ENCODE data around the gene S100A1. TPM values are rescaled to one million over a fixed set of nuclear protein-coding genes. Genes with fewer than 3 reads are reported as not detected.
A peak's percentile ranks its signal among the peaks of the same experiment; 100 is the strongest.
"Not testable (repeated sequence)": the region's sequence is repeated elsewhere in the genome, so short reads cannot be mapped to it uniquely, and the experiment has no call there.

S100A1 gene
- total RNA-seq, result 1.2 to 1.5 TPM (median 1.3 TPM) in 3 replicates
- long read RNA-seq, result 0 reads

DNA sequence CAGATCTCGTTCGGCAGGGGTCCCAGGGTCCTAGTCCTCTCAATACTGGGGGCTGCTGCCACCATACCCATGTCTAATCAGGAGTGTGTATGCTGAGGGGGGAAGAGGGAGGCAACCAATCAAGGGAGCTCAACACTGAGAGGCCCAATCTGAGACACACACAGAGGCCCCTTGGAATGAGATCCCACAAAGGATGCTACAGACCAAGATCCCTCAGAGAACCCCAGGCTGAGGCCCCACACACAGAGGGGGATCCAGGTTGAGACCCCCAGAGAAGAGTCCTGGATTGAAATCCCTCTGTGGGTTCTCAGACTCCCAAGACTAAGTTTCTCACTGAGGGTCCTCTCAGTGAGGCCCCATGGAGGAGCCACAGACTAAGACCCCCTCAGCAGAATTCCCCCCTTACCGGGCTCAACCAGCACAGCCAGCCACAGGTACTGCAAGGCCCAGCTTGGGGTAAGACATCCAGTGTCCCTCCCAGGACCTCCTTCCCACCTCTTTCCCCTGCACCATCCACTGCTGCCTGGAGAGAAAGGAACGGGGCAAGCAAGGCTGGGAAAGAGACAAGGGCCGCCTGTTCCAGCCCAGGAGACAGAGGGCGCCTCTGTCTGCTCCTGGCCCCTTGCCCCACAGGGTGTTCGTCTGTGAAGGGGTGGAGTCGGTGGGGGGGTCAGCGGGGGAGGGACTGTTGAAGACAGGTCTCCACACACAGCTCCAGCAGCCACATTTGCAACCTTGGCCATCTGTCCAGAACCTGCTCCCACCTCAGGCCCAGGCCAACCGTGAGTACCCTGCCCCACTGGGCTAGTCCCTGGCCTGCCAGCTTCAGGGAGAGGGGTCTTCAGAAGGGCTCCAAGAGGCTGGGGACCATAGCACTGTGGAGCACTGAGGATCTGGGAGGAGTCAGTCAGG is at the start of gene S100A1:
TSS of gene S100A1 (plus strand) at position 720 of the 912 bp plus-strand sequence. CDS start 2,088 bp downstream, outside the sequence.
- Mint-ChIP-seq H3K27ac (ENCODE audit: unreplicated experiment) (peak within 1 kb of the TSS; percentile 97), H3K4me1 (ENCODE audit: low read depth) (peaks cover 76% of the 10 kb centered on the region), H3K27me3 (ENCODE audit: low read depth) (no peaks in the 10 kb centered on the region), H3K36me3 (ENCODE audit: low read depth) (peaks cover 7% of the 10 kb centered on the region), H3K9me3 (ENCODE audit: low read depth) (no peaks in the 10 kb centered on the region), H3K4me3 (ENCODE audit: unreplicated experiment) (peak within 1 kb of the TSS; percentile 86)
- TF ChIP-seq CTCF (IDR thresholded peaks at IDR 0.05), result peak; percentile 60
- peak; percentile 79 for DNase-seq (ENCODE audit: low spot score)

DNA sequence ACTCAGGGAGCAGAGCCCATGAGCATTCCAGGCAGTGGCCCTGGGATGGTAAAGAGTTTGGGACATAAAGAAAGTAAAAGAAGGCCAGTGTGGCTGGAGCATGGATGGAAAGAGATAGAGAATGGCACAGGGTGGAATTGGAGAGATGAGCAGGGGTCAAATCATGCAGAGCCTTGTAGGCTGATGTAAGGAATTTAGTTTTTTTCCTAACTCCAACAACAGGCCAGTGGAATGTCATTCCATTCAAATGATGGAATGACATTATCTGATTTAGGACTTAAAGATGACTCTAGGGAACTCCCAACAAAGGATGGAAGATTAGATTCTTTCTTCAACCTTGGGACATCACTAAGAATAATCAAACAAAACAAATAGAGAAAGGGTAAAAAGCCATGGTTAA is 49.7 kb upstream of the S100A1 start:
- Mint-ChIP-seq H3K27ac (ENCODE audit: unreplicated experiment) (no peak overlapping the region), H3K4me3 (ENCODE audit: unreplicated experiment) (no peak overlapping the region), H3K36me3 (ENCODE audit: low read depth) (no peaks in the 10 kb centered on the region), H3K4me1 (ENCODE audit: low read depth) (peaks cover 14% of the 10 kb centered on the region), H3K27me3 (ENCODE audit: low read depth) (no peaks in the 10 kb centered on the region), H3K9me3 (ENCODE audit: low read depth) (no peaks in the 10 kb centered on the region)
- no peak for TF ChIP-seq CTCF (IDR thresholded peaks at IDR 0.05)
- no peak for DNase-seq (ENCODE audit: low spot score)

GRCh38 chr1:153578936-153579335 is 49.3 kb upstream of the S100A1 start:
- DNase-seq (ENCODE audit: low spot score), result no peak
- no peak overlapping the region for H3K4me3 Mint-ChIP-seq (ENCODE audit: unreplicated experiment)
- H3K36me3 Mint-ChIP-seq (ENCODE audit: low read depth), result no peaks in the 10 kb centered on the region
- no peak for TF ChIP-seq CTCF (IDR thresholded peaks at IDR 0.05)
- no peaks in the 10 kb centered on the region for H3K9me3 Mint-ChIP-seq (ENCODE audit: low read depth)
- peaks cover 14% of the 10 kb centered on the region for H3K4me1 Mint-ChIP-seq (ENCODE audit: low read depth)
- no peaks in the 10 kb centered on the region for H3K27me3 Mint-ChIP-seq (ENCODE audit: low read depth)
- no peak overlapping the region for H3K27ac Mint-ChIP-seq (ENCODE audit: unreplicated experiment)

GRCh38 chr1:153582836-153583235 is 45.4 kb upstream of the S100A1 start:
- H3K27ac Mint-ChIP-seq (ENCODE audit: unreplicated experiment); H3K36me3 Mint-ChIP-seq (ENCODE audit: low read depth); H3K27me3 Mint-ChIP-seq (ENCODE audit: low read depth); H3K9me3 Mint-ChIP-seq (ENCODE audit: low read depth); H3K4me3 Mint-ChIP-seq (ENCODE audit: unreplicated experiment); DNase-seq (ENCODE audit: low spot score): not testable (repeated sequence)
- peaks cover 21% of the 10 kb centered on the region for H3K4me1 Mint-ChIP-seq (ENCODE audit: low read depth)

GRCh38 chr1:153583514-153583913 is 44.7 kb upstream of the S100A1 start:
- not testable (repeated sequence) for H3K27me3 Mint-ChIP-seq (ENCODE audit: low read depth); H3K36me3 Mint-ChIP-seq (ENCODE audit: low read depth); H3K4me3 Mint-ChIP-seq (ENCODE audit: unreplicated experiment); DNase-seq (ENCODE audit: low spot score); H3K9me3 Mint-ChIP-seq (ENCODE audit: low read depth); H3K27ac Mint-ChIP-seq (ENCODE audit: unreplicated experiment)
- peaks cover 15% of the 10 kb centered on the region for H3K4me1 Mint-ChIP-seq (ENCODE audit: low read depth)

DNA sequence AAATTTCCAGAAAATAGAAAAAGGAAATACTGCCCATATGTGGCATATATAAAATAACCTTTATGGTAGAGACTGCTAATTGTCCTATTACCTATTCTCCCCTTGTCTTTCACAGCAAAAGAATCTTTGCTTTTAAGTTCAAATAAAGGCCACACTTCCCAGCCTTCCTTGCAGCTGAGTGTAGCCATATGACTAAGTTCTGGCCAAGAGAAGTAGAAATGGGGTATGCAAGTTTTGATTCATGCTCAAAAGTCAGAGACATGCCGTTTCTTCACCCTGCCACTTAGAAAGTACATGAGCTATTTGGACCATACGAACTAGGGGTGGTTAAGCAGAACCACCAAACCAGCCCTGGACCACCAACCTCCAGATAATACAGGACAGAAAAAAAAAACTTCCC is 44.3 kb upstream of the S100A1 start:
- H3K27me3 Mint-ChIP-seq (ENCODE audit: low read depth), result no peaks in the 10 kb centered on the region
- no peak for DNase-seq (ENCODE audit: low spot score)
- no peaks in the 10 kb centered on the region for H3K9me3 Mint-ChIP-seq (ENCODE audit: low read depth)
- no peak overlapping the region for H3K4me3 Mint-ChIP-seq (ENCODE audit: unreplicated experiment)
- peaks cover 11% of the 10 kb centered on the region for H3K4me1 Mint-ChIP-seq (ENCODE audit: low read depth)
- TF ChIP-seq CTCF (IDR thresholded peaks at IDR 0.05), result no peak
- no peaks in the 10 kb centered on the region for H3K36me3 Mint-ChIP-seq (ENCODE audit: low read depth)
- H3K27ac Mint-ChIP-seq (ENCODE audit: unreplicated experiment), result no peak overlapping the region
